ENCODE results near the gene CYP4A22.
"Not testable (repeated sequence)": the region's sequence is repeated elsewhere in the genome, so short reads cannot be mapped to it uniquely, and the experiment has no call there.

CYP4A22 gene

GRCh38 chr1:47157957-47158356 lies 20.7 kb downstream of the CYP4A22 start:
- not testable (repeated sequence) for DNase-seq

- no peak for DNase-seq
Measured at GRCh38 chr1:47160716-47161115, 23.5 kb downstream of the CYP4A22 start.

GRCh38 chr1:47161298-47162040 lies 24.2 kb downstream of the CYP4A22 start:
- no peak for DNase-seq

GRCh38 chr1:47164552-47164951 lies 27.3 kb downstream of the CYP4A22 start:
- no peak for DNase-seq

GRCh38 chr1:47172782-47173181 lies 35.5 kb downstream of the CYP4A22 start:
- DNase-seq = no peak

- DNase-seq = no peak
Measured at GRCh38 chr1:47174656-47175020, 37.4 kb downstream of the CYP4A22 start.

- peak; percentile 43 to 54 for DNase-seq
Measured at GRCh38 chr1:47175227-47175934, 38.1 kb downstream of the CYP4A22 start.

- DNase-seq = no peak
Measured at GRCh38 chr1:47178020-47178419, 40.8 kb downstream of the CYP4A22 start.

- no peak for DNase-seq
Measured at GRCh38 chr1:47178654-47179016, 41.4 kb downstream of the CYP4A22 start.

GRCh38 chr1:47179017-47179987 lies 42.1 kb downstream of the CYP4A22 start:
- peak; percentile 78 to 90 for DNase-seq

- no peak for DNase-seq
Measured at GRCh38 chr1:47179988-47180563, 42.8 kb downstream of the CYP4A22 start.

GRCh38 chr1:47180603-47181094 lies 43.4 kb downstream of the CYP4A22 start:
- DNase-seq = no peak

- DNase-seq = no peak
Measured at GRCh38 chr1:47181095-47181954, 44.1 kb downstream of the CYP4A22 start.

- DNase-seq = no peak
Measured at GRCh38 chr1:47181955-47182675, 44.9 kb downstream of the CYP4A22 start.

GRCh38 chr1:47182676-47183235 lies 45.5 kb downstream of the CYP4A22 start:
- DNase-seq = no peak

GRCh38 chr1:47183308-47184089 lies 46.3 kb downstream of the CYP4A22 start:
- DNase-seq = no peak

- DNase-seq = no peak
Measured at GRCh38 chr1:47184090-47184821, 47.0 kb downstream of the CYP4A22 start.

- no peak for DNase-seq
Measured at GRCh38 chr1:47184822-47185677, 47.8 kb downstream of the CYP4A22 start.

Data from AML-193 (cell line).